ENCODE measurements around the gene VSX2.

VSX2 gene

GRCh38 chr14:74238974-74239847, at the start of gene VSX2:
TSS of gene VSX2 (plus strand) at chr14:74239449. CDS start at chr14:74239562, 113 bp downstream.
- no peak for DNase-seq (ENCODE audit: low read depth)

GRCh38 chr14:74190927-74191575, 48.2 kb upstream of the VSX2 start:
- DNase-seq (ENCODE audit: low read depth) = no peak

GRCh38 chr14:74194506-74195274, 44.6 kb upstream of the VSX2 start:
- no peak for DNase-seq (ENCODE audit: low read depth)

GRCh38 chr14:74195623-74196022, 43.6 kb upstream of the VSX2 start:
- no peak for DNase-seq (ENCODE audit: low read depth)

- DNase-seq (ENCODE audit: low read depth) = no peak
These were observed 40.6 kb upstream of the VSX2 start for GRCh38 chr14:74198441-74199234.

GRCh38 chr14:74202113-74202512, 37.1 kb upstream of the VSX2 start:
- no peak for DNase-seq (ENCODE audit: low read depth)

- DNase-seq (ENCODE audit: low read depth) = no peak
These were observed 35.6 kb upstream of the VSX2 start for GRCh38 chr14:74203639-74204038.

GRCh38 chr14:74204491-74204890, 34.8 kb upstream of the VSX2 start:
- DNase-seq (ENCODE audit: low read depth) = no peak

GRCh38 chr14:74205882-74206281, 33.4 kb upstream of the VSX2 start:
- no peak for DNase-seq (ENCODE audit: low read depth)

- DNase-seq (ENCODE audit: low read depth) = no peak
These were observed 31.3 kb upstream of the VSX2 start for GRCh38 chr14:74207943-74208342.

- no peak for DNase-seq (ENCODE audit: low read depth)
These were observed 30.6 kb upstream of the VSX2 start for GRCh38 chr14:74208642-74209041.

- no peak for DNase-seq (ENCODE audit: low read depth)
These were observed 27.2 kb upstream of the VSX2 start for GRCh38 chr14:74211945-74212580.

GRCh38 chr14:74213907-74214803, 25.1 kb upstream of the VSX2 start:
- no peak for DNase-seq (ENCODE audit: low read depth)

- DNase-seq (ENCODE audit: low read depth) = no peak
These were observed 22.6 kb upstream of the VSX2 start for GRCh38 chr14:74216671-74217070.

GRCh38 chr14:74217672-74218448, 21.4 kb upstream of the VSX2 start:
- DNase-seq (ENCODE audit: low read depth) = peak; percentile 52

GRCh38 chr14:74218462-74218861, 20.8 kb upstream of the VSX2 start:
- no peak for DNase-seq (ENCODE audit: low read depth)

- no peak for DNase-seq (ENCODE audit: low read depth)
These were observed 19.7 kb upstream of the VSX2 start for GRCh38 chr14:74219277-74220205.

GRCh38 chr14:74220991-74221390, 18.3 kb upstream of the VSX2 start:
- DNase-seq (ENCODE audit: low read depth) = no peak

All from activated T-helper 1 cell treated with Interleukin-2 at 50 U/mL for 16 hours (primary cell).